GM18498 (cell line): ENCODE results near the gene SH3PXD2B.

Experiments used
- ATAC-seq: cut with Tn5 transposase; IDR thresholded peaks from one replicate; pipeline ENCODE4 v1.9.1; 2021; ENCODE audit warnings: mild to moderate bottlenecking, moderate library complexity; ENCODE audit not compliant: unreplicated experiment

SH3PXD2B gene

GRCh38 chr5:172437445-172438318 is 16.6 kb downstream of the SH3PXD2B start:
- no peak for ATAC-seq

GRCh38 chr5:172436879-172437369 is 17.4 kb downstream of the SH3PXD2B start:
- no peak for ATAC-seq

GRCh38 chr5:172436078-172436878 is 18.0 kb downstream of the SH3PXD2B start:
- ATAC-seq, result no peak

- ATAC-seq, result no peak
Observed at GRCh38 chr5:172435362-172436077, 18.8 kb downstream of the SH3PXD2B start.

- ATAC-seq, result no peak
Observed at GRCh38 chr5:172434251-172434650, 20.1 kb downstream of the SH3PXD2B start.

GRCh38 chr5:172433513-172433912 is 20.8 kb downstream of the SH3PXD2B start:
- no peak for ATAC-seq

- ATAC-seq, result no peak
Observed at GRCh38 chr5:172433071-172433470, 21.3 kb downstream of the SH3PXD2B start.

- no peak for ATAC-seq
Observed at GRCh38 chr5:172430354-172430753, 24.0 kb downstream of the SH3PXD2B start.

- no peak for ATAC-seq
Observed at GRCh38 chr5:172429201-172429940, 25.0 kb downstream of the SH3PXD2B start.

- no peak for ATAC-seq
Observed at GRCh38 chr5:172428224-172429166, 25.8 kb downstream of the SH3PXD2B start.

GRCh38 chr5:172427202-172427601 is 27.1 kb downstream of the SH3PXD2B start:
- ATAC-seq, result no peak

GRCh38 chr5:172426086-172426485 is 28.2 kb downstream of the SH3PXD2B start:
- no peak for ATAC-seq

- no peak for ATAC-seq
Observed at GRCh38 chr5:172425402-172425801, 28.9 kb downstream of the SH3PXD2B start.

GRCh38 chr5:172424808-172425207 is 29.5 kb downstream of the SH3PXD2B start:
- no peak for ATAC-seq

GRCh38 chr5:172424111-172424490 is 30.2 kb downstream of the SH3PXD2B start:
- ATAC-seq, result no peak

GRCh38 chr5:172423379-172424110 is 30.8 kb downstream of the SH3PXD2B start:
- ATAC-seq, result no peak

GRCh38 chr5:172422255-172422654 is 32.1 kb downstream of the SH3PXD2B start:
- no peak for ATAC-seq

GRCh38 chr5:172421020-172421419 is 33.3 kb downstream of the SH3PXD2B start:
- no peak for ATAC-seq
